Ramos (cell line): Measurements from ENCODE around the gene ZNF771.
"Not testable (repeated sequence)": the region's sequence is repeated elsewhere in the genome, so short reads cannot be mapped to it uniquely, and the experiment has no call there.

Source experiments
- in situ Hi-C: fragments of 300-500 bp; cut with MboI; formaldehyde crosslinking; loops from one replicate; pipeline ENCODE4 v1.14.3; 2022; ENCODE audit warnings: low sequenced_read_pairs; ENCODE audit not compliant: unreplicated experiment

The ZNF771 gene

DNA sequence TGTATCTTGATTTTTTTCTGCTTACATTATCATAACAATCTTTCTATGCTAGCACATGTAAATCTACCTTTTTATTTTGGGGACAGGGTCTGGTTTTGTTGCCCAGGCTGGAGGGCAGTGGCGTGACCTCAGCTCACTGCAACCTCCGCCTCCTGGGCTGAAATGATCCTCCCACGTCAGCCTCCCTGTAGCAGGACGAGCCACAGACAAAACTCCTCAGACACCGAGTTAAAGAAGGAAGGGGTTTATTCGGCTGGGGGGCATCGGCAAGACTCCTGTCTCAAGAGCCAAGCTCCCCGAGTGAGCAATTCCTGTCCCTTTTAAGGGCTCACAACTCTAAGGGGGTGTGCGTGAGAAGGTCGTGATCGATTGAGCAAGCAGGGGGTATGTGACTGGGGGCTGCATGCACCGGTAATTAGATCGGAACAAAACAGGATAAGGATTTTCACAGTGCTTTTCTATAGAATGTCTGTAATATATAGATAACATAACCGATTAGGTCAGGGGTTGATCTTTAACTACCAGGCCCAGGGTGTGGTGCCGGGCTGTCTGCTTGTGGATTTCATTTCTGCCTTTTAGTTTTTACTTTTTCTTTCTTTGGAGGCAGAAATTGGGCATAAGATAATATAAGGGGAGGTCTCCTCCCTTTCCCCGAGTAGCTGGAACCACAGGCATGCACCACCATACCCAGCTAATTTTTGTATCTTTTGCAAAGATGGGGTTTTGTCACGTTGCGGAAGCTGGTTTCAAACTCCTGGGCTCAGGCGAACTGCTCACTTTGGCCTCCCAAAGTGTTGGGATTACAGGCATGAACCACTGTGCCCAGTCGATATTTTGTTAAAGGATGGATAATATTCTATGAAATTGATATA lies 45.5 kb downstream of the ZNF771 start:
- in situ Hi-C loops = not testable (repeated sequence)

DNA sequence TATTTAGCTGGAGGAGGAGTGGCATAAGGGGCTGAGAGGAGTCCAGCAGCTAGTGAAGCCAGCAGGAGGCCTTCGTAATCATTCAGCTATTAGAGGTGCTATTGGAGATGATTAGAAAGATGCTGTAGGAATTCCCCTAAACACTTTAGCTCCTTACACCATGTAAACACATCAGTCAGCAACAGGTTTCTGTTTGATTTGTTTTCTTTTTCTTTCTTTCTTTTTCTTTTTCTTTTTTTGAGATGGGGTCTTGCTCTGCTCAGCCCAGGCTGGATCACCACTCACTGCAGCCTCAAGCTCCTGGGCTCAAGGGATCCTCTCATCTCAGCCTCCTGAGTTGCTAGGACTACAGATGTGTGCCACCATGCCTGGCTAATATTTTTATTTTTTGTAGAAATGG lies 48.9 kb downstream of the ZNF771 start:
- in situ Hi-C loops = no loop called here

DNA sequence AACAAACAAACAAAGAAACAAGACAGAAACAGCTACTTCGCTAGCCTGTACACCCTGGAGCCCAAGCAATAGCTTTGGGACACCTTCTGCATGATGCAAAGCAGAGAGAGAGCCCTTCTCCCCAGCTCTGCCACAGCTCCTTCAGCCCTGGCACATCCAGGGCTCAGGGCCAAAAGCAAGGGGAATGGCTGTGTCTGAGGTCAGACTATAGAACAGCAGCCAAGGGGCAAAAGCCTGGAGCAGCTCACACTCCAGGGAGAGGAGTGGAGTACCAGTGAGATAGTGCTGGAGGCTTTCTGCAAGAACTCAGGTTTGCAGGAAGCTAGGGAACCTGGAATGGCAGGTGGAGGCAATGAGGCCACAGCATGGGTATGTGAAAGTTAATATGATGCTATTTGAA lies 49.9 kb downstream of the ZNF771 start:
- in situ Hi-C loops = no loop called here

DNA sequence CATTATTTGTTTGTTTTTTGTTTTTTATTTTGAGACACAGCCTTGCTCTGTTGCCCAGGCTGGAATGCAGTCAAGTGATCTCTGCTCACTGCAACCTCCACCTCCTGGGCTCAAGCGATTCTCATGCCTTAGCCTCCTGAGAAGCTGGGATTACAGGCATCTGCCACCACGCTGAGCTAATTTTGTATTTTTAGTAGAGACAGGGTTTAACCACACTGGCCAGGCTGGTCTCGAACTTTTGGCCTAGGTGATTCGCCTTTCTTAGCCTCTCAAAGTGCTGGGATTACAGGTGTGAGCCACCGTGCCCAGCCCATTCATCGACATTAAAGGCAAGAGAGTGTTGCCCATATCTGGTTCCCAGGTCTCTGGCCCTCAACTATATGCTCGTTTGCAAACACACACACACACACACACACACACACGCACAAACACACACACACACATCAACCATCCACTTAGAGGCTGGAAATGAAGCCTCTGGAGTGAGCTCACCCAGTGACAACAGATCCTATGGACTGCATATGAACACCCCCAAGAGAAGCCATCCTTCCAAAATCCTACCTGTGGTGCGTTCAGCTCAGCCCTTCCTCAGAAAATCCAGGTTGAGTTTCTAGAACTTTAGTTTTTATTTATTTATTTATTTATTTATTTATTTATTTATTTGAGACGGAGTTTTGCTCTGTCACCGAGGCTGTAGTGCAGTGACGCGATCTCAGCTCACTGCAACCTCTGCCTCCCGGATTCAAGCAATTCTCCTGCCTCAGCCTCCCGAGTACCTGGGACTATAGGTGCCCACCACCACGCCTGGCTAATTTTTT lies 50.5 kb downstream of the ZNF771 start:
- in situ Hi-C loops = no loop called here

DNA sequence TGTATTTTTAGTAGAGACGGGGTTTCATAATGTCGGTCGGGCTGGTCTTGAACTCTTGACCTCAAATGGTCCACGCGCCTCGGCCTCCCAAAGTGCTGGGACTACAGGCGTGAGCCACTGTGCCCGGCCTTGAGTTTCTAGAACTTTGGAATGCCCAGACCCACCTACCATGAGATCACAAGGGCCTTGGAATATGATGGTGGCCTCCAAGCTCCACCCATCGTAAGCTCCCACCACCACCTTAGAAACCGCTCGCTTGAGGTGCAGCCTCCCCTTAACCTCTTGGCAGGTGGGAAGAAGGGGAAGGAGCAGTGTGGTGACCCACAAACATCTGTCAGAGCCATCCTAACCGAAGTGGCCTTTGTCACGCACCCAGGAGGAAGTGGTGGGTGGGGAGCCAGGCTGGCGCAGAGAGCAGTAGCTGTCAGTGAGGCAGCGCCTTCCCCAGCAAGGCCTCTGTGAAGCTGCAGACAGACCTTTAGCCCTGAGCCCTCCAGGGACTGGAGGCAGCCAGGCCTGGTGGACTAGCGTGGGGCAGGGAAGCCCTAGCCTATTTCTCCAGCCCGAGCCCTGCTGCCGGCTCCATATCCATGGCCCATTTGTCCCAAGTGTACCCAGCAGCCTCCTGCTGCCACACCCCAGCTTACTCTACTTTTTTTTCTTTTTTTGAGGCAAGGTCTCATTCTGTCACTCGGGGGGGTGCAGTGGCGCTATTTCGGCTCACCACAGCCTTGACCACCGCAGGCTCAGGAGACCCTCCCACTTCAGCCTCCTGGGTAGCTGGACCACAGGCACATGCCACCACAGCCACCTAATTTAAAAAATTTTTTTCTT lies 51.4 kb downstream of the ZNF771 start:
- in situ Hi-C loops = no loop called here

DNA sequence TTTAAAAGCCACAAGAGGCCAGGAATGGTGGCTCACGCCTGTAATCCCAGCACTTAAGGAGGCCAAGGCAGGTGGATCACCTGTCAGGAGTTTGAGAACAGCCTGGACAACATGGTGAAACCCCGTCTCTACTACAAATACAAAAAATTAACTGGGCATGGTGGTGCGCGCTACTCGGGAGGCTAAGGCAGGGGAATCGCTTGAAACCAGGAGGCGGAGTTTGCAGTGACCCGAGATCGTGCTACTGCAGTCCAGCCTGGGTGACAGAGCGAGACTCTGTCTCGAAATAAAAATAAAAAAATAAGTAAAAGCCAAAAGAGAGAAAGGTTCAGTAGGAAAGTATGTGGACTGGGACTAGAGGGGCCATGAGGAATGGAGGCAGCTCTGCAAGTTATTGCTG lies 52.0 kb downstream of the ZNF771 start:
- in situ Hi-C loops = no loop called here

DNA sequence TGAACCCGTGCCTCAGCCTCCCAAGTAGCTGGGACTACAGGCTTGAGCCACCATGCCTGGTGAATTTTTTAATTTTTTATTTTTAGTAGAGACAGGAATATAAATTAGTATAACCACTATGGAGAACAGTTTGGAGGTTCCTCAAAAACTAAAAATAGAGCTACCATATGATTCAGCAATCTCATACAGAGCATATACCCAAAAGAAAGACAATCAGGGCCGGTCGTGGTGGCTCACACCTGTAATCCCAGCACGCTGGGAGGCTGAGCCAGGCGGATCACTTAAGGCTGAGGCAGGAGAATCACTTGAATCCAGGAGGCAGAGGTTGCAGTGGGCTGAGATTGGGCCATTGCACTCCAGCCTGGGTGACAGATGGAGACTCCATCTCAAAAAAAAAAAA lies 54.0 kb downstream of the ZNF771 start:
- in situ Hi-C loops = not testable (repeated sequence)

DNA sequence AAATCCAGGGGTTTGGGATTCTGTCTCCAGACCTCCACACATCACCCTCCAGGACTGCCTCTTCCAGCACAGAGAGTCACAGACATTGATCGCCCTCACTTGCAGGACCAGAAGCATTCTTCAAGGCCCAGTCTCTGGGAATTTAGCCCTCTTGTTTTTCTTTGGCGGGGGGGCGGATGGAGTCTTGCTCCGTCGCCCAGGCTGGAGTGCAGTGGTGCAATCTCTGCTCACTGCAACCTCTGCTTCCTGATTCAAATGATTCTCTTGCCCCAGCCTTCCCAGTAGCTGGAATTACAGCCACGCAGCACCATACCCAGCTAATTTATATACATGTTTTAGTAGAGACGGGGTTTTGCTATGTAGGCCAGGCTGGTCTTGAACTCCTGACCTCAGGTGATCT lies 56.7 kb downstream of the ZNF771 start:
- in situ Hi-C loops = no loop called here
